HS-27A (cell line): ENCODE data around the gene CDK9.

Experiments used
- DNase-seq: peaks from one replicate; pipeline ENCODE4 v3.0.0-alpha.2; 2012; ENCODE audit warnings: low read depth, missing footprints

The CDK9 gene

GRCh38 chr9:127803507-127804352, 17.9 kb downstream of the CDK9 start:
- DNase-seq: peak; percentile 42

GRCh38 chr9:127805620-127806019, 19.8 kb downstream of the CDK9 start:
- no peak for DNase-seq

- no peak for DNase-seq
Measured at GRCh38 chr9:127806871-127807270, 21.0 kb downstream of the CDK9 start.

GRCh38 chr9:127808347-127809001, 22.6 kb downstream of the CDK9 start:
- DNase-seq: no peak

- no peak for DNase-seq
Measured at GRCh38 chr9:127809002-127809539, 23.2 kb downstream of the CDK9 start.

- no peak for DNase-seq
Measured at GRCh38 chr9:127809540-127810377, 23.9 kb downstream of the CDK9 start.

GRCh38 chr9:127810378-127811187, 24.7 kb downstream of the CDK9 start:
- no peak for DNase-seq

- no peak for DNase-seq
Measured at GRCh38 chr9:127812011-127812410, 26.2 kb downstream of the CDK9 start.

- DNase-seq: no peak
Measured at GRCh38 chr9:127812936-127813675, 27.3 kb downstream of the CDK9 start.

- DNase-seq: no peak
Measured at GRCh38 chr9:127813686-127814226, 27.9 kb downstream of the CDK9 start.

GRCh38 chr9:127814619-127815511, 29.0 kb downstream of the CDK9 start:
- DNase-seq: no peak

GRCh38 chr9:127815512-127816361, 29.9 kb downstream of the CDK9 start:
- no peak for DNase-seq

- DNase-seq: no peak
Measured at GRCh38 chr9:127816362-127816725, 30.5 kb downstream of the CDK9 start.

GRCh38 chr9:127816728-127817127, 30.9 kb downstream of the CDK9 start:
- no peak for DNase-seq

- no peak for DNase-seq
Measured at GRCh38 chr9:127817881-127818434, 32.1 kb downstream of the CDK9 start.

- DNase-seq: no peak
Measured at GRCh38 chr9:127818574-127818973, 32.7 kb downstream of the CDK9 start.

- no peak for DNase-seq
Measured at GRCh38 chr9:127822108-127822507, 36.3 kb downstream of the CDK9 start.
